Esophagus mucosa (tissue), 1 donor: ENCODE measurements around the gene F13A1. TPM values are rescaled to one million over a fixed set of nuclear protein-coding genes. Genes with fewer than 3 reads are reported as not detected.

Source experiments
- ATAC-seq: fragments of 200-7000 bp; cut with Tn5 transposase; one replicate; pipeline ENCODE4 v1.9.1; 2020
- total RNA-seq: library from RNA; stranded (reverse); gene quantifications from one replicate; pipeline ENCODE4 v1.2.4, GENCODE V29; 2023
- donor health status: DM: yes; HTN: yes; CAD: no.

Gene F13A1
- total RNA-seq, result 2.8 TPM

DNA sequence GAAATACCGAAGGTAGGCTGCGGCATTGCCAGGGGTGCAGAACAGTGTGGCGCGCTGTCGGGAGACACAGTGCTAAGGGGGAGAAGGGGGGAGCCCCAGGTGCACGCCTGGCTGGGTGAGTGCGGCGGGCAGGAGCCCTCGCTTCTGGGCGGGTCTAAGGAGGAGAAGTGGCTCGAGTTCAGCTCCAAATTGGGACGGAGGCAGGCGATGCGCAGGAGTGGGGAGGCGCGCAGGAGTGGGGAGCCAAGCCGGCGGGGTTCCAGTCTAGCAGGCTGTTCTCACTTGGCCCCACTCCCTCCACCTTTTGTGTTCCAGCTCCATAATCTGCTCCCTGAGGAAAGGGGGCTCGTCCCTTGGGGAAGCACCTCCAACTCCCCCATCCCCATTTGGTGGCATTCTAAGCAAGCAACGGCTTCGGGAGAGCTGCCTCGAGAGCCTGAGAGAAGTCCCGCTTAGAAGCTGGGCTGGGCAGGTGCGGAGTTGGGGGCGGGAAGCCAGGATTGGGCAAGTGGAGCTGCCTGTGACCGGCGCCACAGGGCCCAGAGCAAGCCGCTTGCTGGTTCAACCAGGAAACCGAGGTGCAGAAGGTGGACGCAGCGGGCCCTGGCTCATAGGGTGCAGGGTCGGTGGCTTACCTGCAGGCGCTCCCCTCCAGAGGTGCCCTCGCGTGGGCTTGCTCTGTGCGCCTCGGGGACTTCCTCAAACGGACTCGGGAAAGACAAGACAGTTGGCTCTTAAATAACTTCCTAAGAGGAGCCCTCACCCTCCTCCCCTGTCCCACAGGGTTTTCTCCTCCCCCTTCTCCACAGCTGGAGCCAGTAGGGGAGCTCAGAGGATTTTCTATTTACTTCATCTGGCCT lies at the start of gene F13A1:
TSS of gene F13A1 (minus strand) at position 711 of the 860 bp plus-strand sequence. CDS start 1,998 bp downstream, outside the sequence.
- peak; percentile 32 for ATAC-seq

GRCh38 chr6:6368684-6369052 lies 48.2 kb upstream of the F13A1 start:
- no peak for ATAC-seq

DNA sequence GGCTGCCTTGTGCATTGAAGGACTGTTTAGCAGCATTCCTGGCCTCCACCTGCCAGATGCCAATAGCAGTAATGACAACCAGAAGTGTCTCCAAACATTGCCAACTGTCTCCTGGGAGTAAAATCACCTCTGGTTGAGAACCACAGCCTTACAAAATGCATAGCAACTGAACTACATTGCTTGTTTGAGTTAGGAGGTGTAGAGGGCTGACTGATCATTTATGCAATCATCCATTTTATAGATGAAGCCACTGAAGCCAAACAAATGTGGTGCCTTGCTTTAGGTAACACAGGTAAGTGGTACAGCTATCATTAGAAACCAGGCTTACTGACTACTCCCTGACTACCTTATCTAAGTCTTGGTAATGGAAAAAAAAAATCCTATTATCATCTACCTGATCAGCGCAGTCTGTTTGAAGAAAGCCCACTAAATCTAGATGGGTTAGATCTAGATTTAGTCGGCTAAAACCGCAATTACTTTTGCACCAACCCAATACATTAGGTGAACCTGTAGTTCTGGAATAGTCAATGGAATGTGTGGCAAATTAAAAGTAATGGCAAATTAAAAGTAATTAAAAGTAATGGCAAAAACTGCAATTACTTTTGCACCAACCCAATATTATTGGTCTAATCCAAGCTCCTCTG lies 47.7 kb upstream of the F13A1 start:
- no peak for ATAC-seq

DNA sequence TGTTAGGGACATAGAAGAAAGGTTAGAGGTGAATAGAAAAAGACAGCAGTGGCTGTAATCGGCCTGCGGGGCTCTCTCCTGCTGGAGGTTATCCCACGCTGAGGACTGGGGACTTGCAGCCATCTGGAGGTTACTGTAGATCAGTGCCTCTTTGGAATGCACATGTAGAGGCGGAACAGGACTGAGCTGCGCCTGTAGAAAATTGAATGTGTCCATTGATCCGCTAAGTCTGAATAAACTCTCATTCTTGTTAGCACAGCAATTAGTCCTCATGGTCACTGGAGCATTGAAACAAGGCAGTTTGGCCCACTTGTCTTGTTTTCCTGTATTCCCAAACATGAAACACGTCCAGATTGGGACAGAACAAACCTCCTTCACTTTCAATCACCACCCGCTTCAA lies 46.3 kb upstream of the F13A1 start:
- ATAC-seq, result no peak

DNA sequence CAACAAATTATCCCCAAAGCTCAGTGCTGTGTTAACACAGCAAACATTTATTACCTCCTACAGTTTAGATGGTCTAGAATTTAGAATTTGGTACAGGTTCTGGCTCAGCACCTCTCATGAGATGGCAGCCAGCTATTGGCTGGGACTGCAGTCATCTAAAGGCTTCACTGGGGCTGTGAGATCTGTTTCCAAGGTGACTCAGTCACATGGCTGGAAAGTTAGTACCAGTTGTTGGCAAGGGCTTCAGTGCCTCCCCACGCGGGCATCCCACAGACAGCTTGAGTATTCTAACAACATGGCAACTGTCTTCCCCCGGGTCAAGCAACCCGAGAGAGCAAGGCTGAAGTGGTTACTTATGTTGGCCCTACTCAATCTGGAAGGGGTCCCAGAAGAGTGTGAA lies 44.8 kb upstream of the F13A1 start:
- no peak for ATAC-seq

DNA sequence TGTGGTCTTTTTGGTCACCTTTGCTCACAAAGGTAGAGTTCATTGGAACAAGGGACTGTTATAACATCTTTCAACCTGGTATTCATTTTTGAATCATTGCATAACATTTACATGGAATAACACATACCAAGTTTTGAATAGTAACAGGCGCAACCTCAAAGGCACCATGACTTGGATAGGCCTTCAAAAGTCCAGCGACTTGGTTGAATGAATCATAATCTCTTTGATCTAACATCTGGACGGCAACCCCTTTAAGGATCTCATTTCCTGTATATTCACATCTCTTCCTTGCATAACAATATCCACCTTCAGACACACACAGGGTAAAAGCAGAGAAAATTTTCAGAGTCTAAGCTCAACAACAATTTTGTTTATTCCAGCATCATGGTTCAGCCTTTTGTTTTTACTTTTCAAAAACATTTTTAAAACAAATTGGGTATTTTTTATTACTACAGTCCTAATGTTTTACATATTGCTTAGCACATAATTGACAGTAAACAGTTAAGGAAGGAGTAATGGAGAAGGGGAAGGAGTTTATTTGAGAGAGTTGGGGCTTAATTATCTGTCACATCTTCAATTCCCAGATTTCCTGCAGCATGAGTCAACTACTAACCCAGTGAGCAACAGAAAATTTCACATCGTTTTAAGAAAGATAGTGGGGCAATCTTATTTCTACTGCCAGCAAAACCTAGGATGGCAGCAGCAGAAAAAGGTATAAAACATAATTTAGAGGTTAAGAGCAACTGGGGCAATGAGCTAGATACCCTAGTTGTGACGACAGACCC lies 41.8 kb upstream of the F13A1 start:
- no peak for ATAC-seq

DNA sequence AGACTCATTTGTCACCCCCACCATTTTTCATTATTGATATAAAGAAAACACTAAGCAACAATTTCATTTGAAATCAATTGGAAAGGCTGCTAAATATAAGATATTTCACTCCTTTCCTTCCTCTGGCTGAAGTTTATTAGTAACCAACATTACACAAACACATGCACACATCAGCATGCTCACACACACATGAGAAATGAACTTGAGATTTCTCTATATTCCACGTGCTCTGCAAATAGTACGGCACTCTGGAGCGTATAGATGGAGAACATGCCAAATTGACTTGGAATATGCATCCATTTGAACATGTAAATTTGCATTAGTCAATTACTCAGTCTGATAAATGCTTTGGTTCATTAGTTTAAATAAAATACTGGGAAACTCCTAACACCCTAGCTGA lies 37.1 kb upstream of the F13A1 start:
- no peak for ATAC-seq

GRCh38 chr6:6357032-6357431 lies 36.6 kb upstream of the F13A1 start:
- ATAC-seq, result no peak

- no peak for ATAC-seq
These were observed 32.3 kb upstream of the F13A1 start for GRCh38 chr6:6352772-6353171.

GRCh38 chr6:6351511-6352025 lies 31.1 kb upstream of the F13A1 start:
- no peak for ATAC-seq

- ATAC-seq, result no peak
These were observed 30.2 kb upstream of the F13A1 start for GRCh38 chr6:6350696-6351095.

GRCh38 chr6:6348256-6348655 lies 27.8 kb upstream of the F13A1 start:
- ATAC-seq, result no peak

DNA sequence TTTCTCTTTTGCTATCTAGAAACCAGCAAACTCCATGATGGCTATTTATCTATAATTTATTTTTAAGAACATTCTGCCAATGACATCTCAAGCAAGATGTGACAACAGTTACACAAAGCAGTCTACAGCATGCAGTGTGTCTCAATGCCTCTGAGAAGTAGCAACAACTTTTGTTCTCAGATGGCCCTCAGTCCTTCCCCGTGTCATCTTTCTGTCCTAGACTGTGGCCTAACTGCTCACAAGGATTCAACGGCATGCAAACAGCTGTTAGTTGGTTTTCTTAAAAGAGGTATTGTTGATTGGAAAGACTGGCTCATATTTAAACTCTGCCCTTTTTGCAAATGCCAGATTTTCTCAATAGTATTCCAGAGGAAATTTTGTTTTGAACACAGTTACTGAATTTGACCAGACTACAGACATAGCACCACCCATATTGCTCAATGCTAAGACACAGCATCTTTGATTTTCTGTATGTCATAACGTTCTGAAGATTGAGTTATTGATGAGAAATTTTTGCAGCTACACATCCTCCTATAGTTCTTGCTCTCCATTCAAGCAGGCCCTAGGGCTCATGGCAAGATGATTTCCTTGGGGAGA lies 26.1 kb upstream of the F13A1 start:
- ATAC-seq, result no peak

GRCh38 chr6:6333501-6333900 lies 13.0 kb upstream of the F13A1 start:
- no peak for ATAC-seq

DNA sequence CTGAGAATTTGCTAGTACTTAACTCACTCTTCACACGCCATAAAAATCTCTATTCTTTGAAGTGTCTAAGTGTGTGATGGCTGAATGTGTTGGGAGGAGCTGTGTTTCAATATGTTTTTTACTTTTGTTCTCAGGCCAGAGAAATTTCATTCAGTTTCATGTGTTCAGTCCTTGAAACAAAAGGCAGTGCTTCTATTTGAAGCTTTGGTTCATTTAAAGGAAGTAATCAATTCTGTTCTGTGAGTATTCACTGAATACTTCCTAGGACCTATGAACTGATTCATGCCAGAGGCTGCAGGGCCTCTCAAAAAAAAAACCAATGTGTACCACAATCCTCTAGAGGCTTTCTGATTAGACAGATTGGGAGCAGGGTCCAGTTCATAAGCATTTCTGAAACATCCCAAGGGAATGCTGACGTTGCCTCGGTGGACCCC lies 12.4 kb upstream of the F13A1 start:
- no peak for ATAC-seq

- ATAC-seq, result peak; percentile 36
These were observed 11.6 kb upstream of the F13A1 start for GRCh38 chr6:6331946-6332601.

- peak; percentile 23 for ATAC-seq
These were observed 10.9 kb upstream of the F13A1 start for GRCh38 chr6:6331393-6331792.

GRCh38 chr6:6330407-6330806 lies 9.9 kb upstream of the F13A1 start:
- no peak for ATAC-seq

GRCh38 chr6:6328451-6328850 lies 8.0 kb upstream of the F13A1 start:
- no peak for ATAC-seq

- ATAC-seq, result no peak
These were observed 2.9 kb upstream of the F13A1 start for GRCh38 chr6:6323352-6323751.

- no peak for ATAC-seq
These were observed 439 bp upstream of the F13A1 start for GRCh38 chr6:6320901-6321300.
